ENCODE results near the gene ZNG1A. TPM values are rescaled to one million over a fixed set of nuclear protein-coding genes. Genes with fewer than 3 reads are reported as not detected.
A peak's percentile ranks its signal among the peaks of the same experiment; 100 is the strongest.
"Not testable (repeated sequence)": the region's sequence is repeated elsewhere in the genome, so short reads cannot be mapped to it uniquely, and the experiment has no call there.

Gene ZNG1A
- total RNA-seq, 1 donor from 2014 or later: 29.6 TPM

- H3K36me3 Mint-ChIP-seq (ENCODE audit: low read depth); intact Hi-C loops (cut with micrococcal nuclease); H3K27me3 Mint-ChIP-seq; H3K9me3 Mint-ChIP-seq; H3K4me3 Mint-ChIP-seq; H3K27ac Mint-ChIP-seq; DNase-seq; H3K4me1 Mint-ChIP-seq: not testable (repeated sequence)
Observed at GRCh38 chr9:98775-99174, 80.1 kb downstream of the ZNG1A start.

- peak; percentile 66 for DNase-seq
- H3K27me3 Mint-ChIP-seq; H3K36me3 Mint-ChIP-seq (ENCODE audit: low read depth); intact Hi-C loops (cut with micrococcal nuclease); H3K4me1 Mint-ChIP-seq; H3K9me3 Mint-ChIP-seq: not testable (repeated sequence)
- Mint-ChIP-seq H3K4me3 (peak overlapping the region; percentile 41), H3K27ac (peak overlapping the region; percentile 66)
Observed at GRCh38 chr9:94992-95391, 83.9 kb downstream of the ZNG1A start.

- H3K4me1 Mint-ChIP-seq; intact Hi-C loops (cut with micrococcal nuclease); H3K36me3 Mint-ChIP-seq (ENCODE audit: low read depth); H3K4me3 Mint-ChIP-seq; H3K27ac Mint-ChIP-seq; H3K9me3 Mint-ChIP-seq; DNase-seq; H3K27me3 Mint-ChIP-seq: not testable (repeated sequence)
Observed at GRCh38 chr9:94323-94722, 84.5 kb downstream of the ZNG1A start.

- H3K27ac Mint-ChIP-seq; H3K9me3 Mint-ChIP-seq; H3K36me3 Mint-ChIP-seq (ENCODE audit: low read depth); H3K4me1 Mint-ChIP-seq; DNase-seq; intact Hi-C loops (cut with micrococcal nuclease); H3K4me3 Mint-ChIP-seq; H3K27me3 Mint-ChIP-seq: not testable (repeated sequence)
Observed at GRCh38 chr9:93909-94308, 84.9 kb downstream of the ZNG1A start.

GRCh38 chr9:90851-91250 lies 88.0 kb downstream of the ZNG1A start:
- H3K36me3 Mint-ChIP-seq (ENCODE audit: low read depth); H3K27ac Mint-ChIP-seq; H3K4me1 Mint-ChIP-seq; H3K9me3 Mint-ChIP-seq; H3K4me3 Mint-ChIP-seq; intact Hi-C loops (cut with micrococcal nuclease); DNase-seq: not testable (repeated sequence)
- peaks cover 15% of the 10 kb centered on the region for H3K27me3 Mint-ChIP-seq

GRCh38 chr9:88396-89037 lies 90.3 kb downstream of the ZNG1A start:
- intact Hi-C loops (cut with micrococcal nuclease); H3K4me1 Mint-ChIP-seq; H3K4me3 Mint-ChIP-seq; H3K36me3 Mint-ChIP-seq (ENCODE audit: low read depth); DNase-seq; H3K9me3 Mint-ChIP-seq; H3K27ac Mint-ChIP-seq: not testable (repeated sequence)
- peaks cover 16% of the 10 kb centered on the region for H3K27me3 Mint-ChIP-seq

GRCh38 chr9:87860-88259 lies 91.0 kb downstream of the ZNG1A start:
- H3K4me3 Mint-ChIP-seq; H3K27ac Mint-ChIP-seq; intact Hi-C loops (cut with micrococcal nuclease); H3K9me3 Mint-ChIP-seq; H3K36me3 Mint-ChIP-seq (ENCODE audit: low read depth); H3K4me1 Mint-ChIP-seq; DNase-seq: not testable (repeated sequence)
- peaks cover 16% of the 10 kb centered on the region for H3K27me3 Mint-ChIP-seq

GRCh38 chr9:87105-87504 lies 91.8 kb downstream of the ZNG1A start:
- intact Hi-C loops (cut with micrococcal nuclease); H3K36me3 Mint-ChIP-seq (ENCODE audit: low read depth); H3K27ac Mint-ChIP-seq: not testable (repeated sequence)

GRCh38 chr9:86697-87096 lies 92.2 kb downstream of the ZNG1A start:
- H3K36me3 Mint-ChIP-seq (ENCODE audit: low read depth); H3K27ac Mint-ChIP-seq; H3K9me3 Mint-ChIP-seq; H3K4me1 Mint-ChIP-seq; DNase-seq; intact Hi-C loops (cut with micrococcal nuclease); H3K4me3 Mint-ChIP-seq: not testable (repeated sequence)
- H3K27me3 Mint-ChIP-seq: peaks cover 18% of the 10 kb centered on the region

More at GRCh38 chr9:87105-87504, 91.8 kb downstream of the ZNG1A start:
- not testable (repeated sequence) for DNase-seq, H3K9me3 Mint-ChIP-seq, H3K4me1 Mint-ChIP-seq, H3K4me3 Mint-ChIP-seq
- H3K27me3 Mint-ChIP-seq: peaks cover 16% of the 10 kb centered on the region

GRCh38 chr9:82932-83689 lies 95.7 kb downstream of the ZNG1A start:
- intact Hi-C loops (cut with micrococcal nuclease); H3K27ac Mint-ChIP-seq; H3K36me3 Mint-ChIP-seq (ENCODE audit: low read depth); H3K4me1 Mint-ChIP-seq; H3K4me3 Mint-ChIP-seq; H3K9me3 Mint-ChIP-seq: not testable (repeated sequence)
- DNase-seq: peak; percentile 43
- H3K27me3 Mint-ChIP-seq: peaks cover 20% of the 10 kb centered on the region

GRCh38 chr9:78333-78732 lies 100.5 kb downstream of the ZNG1A start:
- H3K36me3 Mint-ChIP-seq (ENCODE audit: low read depth); intact Hi-C loops (cut with micrococcal nuclease); H3K27ac Mint-ChIP-seq; H3K4me3 Mint-ChIP-seq; H3K9me3 Mint-ChIP-seq; H3K4me1 Mint-ChIP-seq: not testable (repeated sequence)
- H3K27me3 Mint-ChIP-seq: peaks cover 26% of the 10 kb centered on the region
- peak; percentile 30 for DNase-seq

GRCh38 chr9:76389-76788 lies 102.5 kb downstream of the ZNG1A start:
- H3K4me1 Mint-ChIP-seq; H3K4me3 Mint-ChIP-seq; DNase-seq; intact Hi-C loops (cut with micrococcal nuclease); H3K9me3 Mint-ChIP-seq; H3K27ac Mint-ChIP-seq; H3K36me3 Mint-ChIP-seq (ENCODE audit: low read depth): not testable (repeated sequence)
- H3K27me3 Mint-ChIP-seq: peaks cover 27% of the 10 kb centered on the region

- H3K27ac Mint-ChIP-seq; intact Hi-C loops (cut with micrococcal nuclease); DNase-seq; H3K9me3 Mint-ChIP-seq; H3K4me1 Mint-ChIP-seq; H3K36me3 Mint-ChIP-seq (ENCODE audit: low read depth): not testable (repeated sequence)
- peaks cover 23% of the 10 kb centered on the region for H3K27me3 Mint-ChIP-seq
- H3K4me3 Mint-ChIP-seq: peak overlapping the region; percentile 70
Observed at GRCh38 chr9:73900-74525, 104.8 kb downstream of the ZNG1A start.

GRCh38 chr9:73076-73899 lies 105.6 kb downstream of the ZNG1A start:
- H3K36me3 Mint-ChIP-seq (ENCODE audit: low read depth); intact Hi-C loops (cut with micrococcal nuclease); H3K9me3 Mint-ChIP-seq; H3K27ac Mint-ChIP-seq; H3K4me1 Mint-ChIP-seq: not testable (repeated sequence)
- peak overlapping the region; percentile 70 for H3K4me3 Mint-ChIP-seq
- peaks cover 23% of the 10 kb centered on the region for H3K27me3 Mint-ChIP-seq
- peak; percentile 67 for DNase-seq
